Measurements from ENCODE around the gene CDH4.

DNA sequence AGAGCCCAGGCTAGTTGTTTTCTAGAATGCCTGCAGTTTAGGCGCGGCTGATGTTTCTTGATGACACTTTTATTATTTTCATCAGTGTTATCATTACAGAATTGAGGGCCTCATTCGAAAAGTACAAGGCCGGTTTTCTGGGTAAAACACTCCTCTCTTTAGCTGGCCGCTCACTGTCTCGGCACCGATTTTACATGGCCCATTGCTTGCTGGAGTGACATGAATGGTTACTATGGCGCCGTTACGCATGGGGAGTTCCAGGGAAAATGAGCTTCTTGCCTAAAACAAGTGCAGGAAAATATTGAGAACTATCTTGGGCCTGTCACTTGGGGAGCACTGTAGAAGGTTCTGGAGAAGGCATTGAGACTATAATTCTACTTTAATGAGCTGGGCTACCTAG, 317.8 kb downstream of the CDH4 start:
- TF ChIP-seq POLR2AphosphoS5 (IDR thresholded peaks at IDR 0.05) (no peak), EP300 (IDR thresholded peaks at IDR 0.05) (no peak), POLR2A (IDR thresholded peaks at IDR 0.05) (no peak)
- TF ChIP-seq, protein P1, sequence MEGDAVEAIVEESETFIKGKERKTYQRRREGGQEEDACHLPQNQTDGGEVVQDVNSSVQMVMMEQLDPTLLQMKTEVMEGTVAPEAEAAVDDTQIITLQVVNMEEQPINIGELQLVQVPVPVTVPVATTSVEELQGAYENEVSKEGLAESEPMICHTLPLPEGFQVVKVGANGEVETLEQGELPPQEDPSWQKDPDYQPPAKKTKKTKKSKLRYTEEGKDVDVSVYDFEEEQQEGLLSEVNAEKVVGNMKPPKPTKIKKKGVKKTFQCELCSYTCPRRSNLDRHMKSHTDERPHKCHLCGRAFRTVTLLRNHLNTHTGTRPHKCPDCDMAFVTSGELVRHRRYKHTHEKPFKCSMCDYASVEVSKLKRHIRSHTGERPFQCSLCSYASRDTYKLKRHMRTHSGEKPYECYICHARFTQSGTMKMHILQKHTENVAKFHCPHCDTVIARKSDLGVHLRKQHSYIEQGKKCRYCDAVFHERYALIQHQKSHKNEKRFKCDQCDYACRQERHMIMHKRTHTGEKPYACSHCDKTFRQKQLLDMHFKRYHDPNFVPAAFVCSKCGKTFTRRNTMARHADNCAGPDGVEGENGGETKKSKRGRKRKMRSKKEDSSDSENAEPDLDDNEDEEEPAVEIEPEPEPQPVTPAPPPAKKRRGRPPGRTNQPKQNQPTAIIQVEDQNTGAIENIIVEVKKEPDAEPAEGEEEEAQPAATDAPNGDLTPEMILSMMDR (IDR thresholded peaks at IDR 0.05): no peak

Measured in upper lobe of left lung (tissue), 4 donors.